Measurements from ENCODE around the gene PRR19.

GRCh38 chr19:42272535-42272897 is 29.4 kb upstream of the PRR19 start:
- no peak for TF ChIP-seq CTCF (IDR thresholded peaks at IDR 0.05 in 8 of 11, conservative IDR thresholded peaks at IDR 0.05 in 3 of 11)
- no peak for TF ChIP-seq POLR2A (IDR thresholded peaks at IDR 0.05)
